Thyroid gland (tissue), 4 donors: ENCODE results near the gene ABCA12. TPM values are rescaled to one million over a fixed set of nuclear protein-coding genes. Genes with fewer than 3 reads are reported as not detected.

Source experiments
- DNase-seq, 2 donors: peaks; one replicate each; pipeline ENCODE4 v3.0.0-alpha.2; 2019
- H3K27ac ChIP-seq, 3 donors: fragments of 200-600 bp; sonication (generic); 1 replicate in 2 of 3; 2 replicates in 1 of 3; pipeline ENCODE4 v1.5.1; 2016 to 2019; ENCODE audit warnings: mild to moderate bottlenecking in 1 of 3, moderate library complexity in 1 of 3
- H3K27me3 ChIP-seq: fragments of 200-600 bp; sonication (generic); one replicate; pipeline ENCODE4 v1.5.1; 2019
- H3K36me3 ChIP-seq, 2 donors: fragments of 200-600 bp; sonication (generic); one replicate each; pipeline ENCODE4 v1.5.1; 2016 to 2019
- H3K4me1 ChIP-seq, 2 donors: fragments of 200-600 bp; sonication (generic); one replicate each; pipeline ENCODE4 v1.5.1; 2017 to 2019
- H3K4me3 ChIP-seq, 3 donors: fragments of 200-600 bp; sonication (generic); replicated peaks in 1 of 3; 1 replicate in 2 of 3; 2 replicates in 1 of 3; pipeline ENCODE4 v1.5.1; 2016; ENCODE audit warnings: mild to moderate bottlenecking in 1 of 3
- H3K9me3 ChIP-seq: fragments of 200-600 bp; sonication (generic); one replicate; pipeline ENCODE4 v1.5.1; 2017
- CTCF ChIP-seq, 6 experiments: fragments of 200-600 bp in 3 of 6; fragments of 450-650 bp in 3 of 6; sonication (generic) in 3 of 6; IDR thresholded peaks; one replicate each; pipeline ENCODE4 v1.5.1; 2016 to 2019; ENCODE audit warnings: antibody characterized with exemption in 6 of 6, mild to moderate bottlenecking in 2 of 6, inconsistent platforms in 1 of 6, moderate library complexity in 1 of 6
- POLR2A ChIP-seq, 2 donors: fragments of 450-650 bp; IDR thresholded peaks; one replicate each; pipeline ENCODE4 v1.6.1; 2017; ENCODE audit warnings: antibody characterized with exemption in 2 of 2, mild to moderate bottlenecking in 2 of 2, moderate library complexity in 1 of 2
- WGBS, 2 donors: methylation state at CpG; one replicate each; pipeline ENCODE4 v1.1.5; 2017; 5-methylcytosine and 5-hydroxymethylcytosine counted together
- intact Hi-C: fragments of 100-400 bp; cut with DNase I; formaldehyde crosslinking; loops from one replicate; pipeline ENCODE4 v1.15.1; 2023
- total RNA-seq, 4 donors: library from RNA; depleted of rRNA; stranded (reverse); fragments of >200 nt; gene quantifications; one replicate each; pipeline ENCODE4 v1.2.3, GENCODE V29; 2016

ABCA12 gene
- total RNA-seq, 4 donors from 2014 or later = not detected

DNA sequence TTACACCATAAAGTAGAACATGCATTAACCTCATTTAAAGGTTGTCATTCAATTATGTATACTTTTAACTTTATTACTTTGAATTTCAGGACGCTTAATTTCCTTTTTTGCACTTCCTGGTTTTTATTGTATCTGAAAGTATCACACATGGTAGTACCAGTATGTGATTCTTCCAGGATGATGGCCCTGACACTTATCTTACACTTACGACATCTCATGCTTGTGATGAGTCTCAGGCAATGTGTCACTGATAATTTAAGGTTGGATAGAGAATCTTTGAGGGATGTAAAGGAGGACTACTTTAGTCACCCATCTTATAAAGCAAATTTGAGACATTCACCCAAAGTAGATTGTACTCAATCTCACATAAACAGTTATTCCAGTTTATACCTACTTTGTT, 74.9 kb downstream of the ABCA12 start:
- Histone ChIP-seq H3K27me3 (no peaks in the 10 kb centered on the region), H3K36me3 (no peaks in the 10 kb centered on the region), H3K9me3 (no peaks in the 10 kb centered on the region), H3K27ac (no peak overlapping the region), H3K4me3 (no peak overlapping the region), H3K4me1 (no peaks in the 10 kb centered on the region)
- TF ChIP-seq POLR2A (IDR thresholded peaks at IDR 0.05) (no peak), CTCF (IDR thresholded peaks at IDR 0.05) (no peak)
- no peak for DNase-seq
- WGBS, 2 donors = 80 to 81% methylated on average over 2 of the region's 2 CpGs
- intact Hi-C loops = no loop called here

GRCh38 chr2:215060861-215061536, 77.4 kb downstream of the ABCA12 start:
- no peaks in the 10 kb centered on the region for H3K9me3 ChIP-seq
- TF ChIP-seq POLR2A (IDR thresholded peaks at IDR 0.05) = no peak
- TF ChIP-seq CTCF (IDR thresholded peaks at IDR 0.05) = no peak
- no peak for DNase-seq
- H3K27me3 ChIP-seq = no peaks in the 10 kb centered on the region
- 64 to 66% methylated on average over 7 of the region's 7 CpGs for WGBS, 2 donors
- H3K4me3 ChIP-seq = no peak overlapping the region
- no peak overlapping the region for H3K27ac ChIP-seq
- H3K36me3 ChIP-seq = no peaks in the 10 kb centered on the region
- intact Hi-C loops = no loop called here
- H3K4me1 ChIP-seq = no peaks in the 10 kb centered on the region

DNA sequence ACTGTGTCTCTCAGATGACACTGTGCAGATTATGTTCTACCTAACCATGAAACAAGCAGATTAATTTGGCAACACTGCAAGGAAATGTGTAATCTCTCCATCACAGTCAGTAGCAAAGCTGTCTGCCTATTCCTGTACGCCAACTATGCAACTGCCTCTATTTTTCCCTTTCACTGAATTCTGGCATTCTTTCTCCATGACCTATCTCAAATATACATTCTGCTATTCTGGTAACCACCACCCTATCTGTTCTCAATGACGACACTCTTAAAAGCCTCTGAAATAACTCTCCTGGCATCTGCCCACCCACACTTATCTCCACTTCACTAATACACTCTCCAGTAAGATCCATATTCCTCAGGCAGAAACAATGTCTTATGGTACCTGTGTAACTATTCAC, 78.7 kb downstream of the ABCA12 start:
- intact Hi-C loops = no loop called here
- DNase-seq = no peak
- 16 to 19% methylated on average over 2 of the region's 2 CpGs for WGBS, 2 donors
- Histone ChIP-seq H3K27me3 (no peaks in the 10 kb centered on the region), H3K4me1 (no peaks in the 10 kb centered on the region), H3K9me3 (no peaks in the 10 kb centered on the region), H3K27ac (no peak overlapping the region), H3K36me3 (no peaks in the 10 kb centered on the region), H3K4me3 (no peak overlapping the region)
- no peak for TF ChIP-seq CTCF (IDR thresholded peaks at IDR 0.05)
- no peak for TF ChIP-seq POLR2A (IDR thresholded peaks at IDR 0.05)

- Histone ChIP-seq H3K36me3 (no peaks in the 10 kb centered on the region), H3K27me3 (no peaks in the 10 kb centered on the region), H3K9me3 (no peaks in the 10 kb centered on the region), H3K4me1 (no peaks in the 10 kb centered on the region), H3K27ac (no peak overlapping the region), H3K4me3 (no peak overlapping the region)
- no peak for DNase-seq
- intact Hi-C loops = no loop called here
- no peak for TF ChIP-seq CTCF (IDR thresholded peaks at IDR 0.05)
- TF ChIP-seq POLR2A (IDR thresholded peaks at IDR 0.05) = no peak
- 85% methylated on average over 2 of the region's 2 CpGs for WGBS, 2 donors
Observed at GRCh38 chr2:215055891-215056290, 82.5 kb downstream of the ABCA12 start.

DNA sequence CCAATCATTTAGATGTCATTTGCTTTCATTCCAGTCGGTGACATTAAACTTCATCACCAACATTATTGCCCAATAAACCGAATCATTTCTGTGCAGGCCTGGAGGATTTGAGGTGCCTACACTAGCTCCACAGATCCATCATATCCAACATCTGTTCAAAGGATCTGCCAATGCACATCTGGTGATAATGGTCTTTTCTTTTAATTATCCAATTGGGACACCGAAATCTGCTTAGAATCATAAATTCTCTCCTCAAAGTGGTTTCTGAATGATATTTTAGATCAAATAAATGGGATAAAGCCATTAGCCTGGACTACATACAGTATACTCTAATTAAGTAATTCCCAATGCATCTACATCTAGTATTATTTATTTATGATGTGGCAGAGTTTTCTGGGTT, 85.6 kb downstream of the ABCA12 start:
- Histone ChIP-seq H3K36me3 (no peaks in the 10 kb centered on the region), H3K9me3 (no peaks in the 10 kb centered on the region), H3K4me3 (no peak overlapping the region), H3K4me1 (no peaks in the 10 kb centered on the region), H3K27ac (no peak overlapping the region), H3K27me3 (no peaks in the 10 kb centered on the region)
- 89 to 92% methylated on average over 3 of the region's 3 CpGs for WGBS, 2 donors
- intact Hi-C loops = no loop called here
- TF ChIP-seq CTCF (IDR thresholded peaks at IDR 0.05) (no peak), POLR2A (IDR thresholded peaks at IDR 0.05) (no peak)
- DNase-seq = no peak
